ENCODE data around the gene NTN4. TPM values are rescaled to one million over a fixed set of nuclear protein-coding genes. Genes with fewer than 3 reads are reported as not detected.

The NTN4 gene
- total and polyA plus RNA-seq, 7 donors, result 3.7 to 17.4 (median 7.2) TPM

DNA sequence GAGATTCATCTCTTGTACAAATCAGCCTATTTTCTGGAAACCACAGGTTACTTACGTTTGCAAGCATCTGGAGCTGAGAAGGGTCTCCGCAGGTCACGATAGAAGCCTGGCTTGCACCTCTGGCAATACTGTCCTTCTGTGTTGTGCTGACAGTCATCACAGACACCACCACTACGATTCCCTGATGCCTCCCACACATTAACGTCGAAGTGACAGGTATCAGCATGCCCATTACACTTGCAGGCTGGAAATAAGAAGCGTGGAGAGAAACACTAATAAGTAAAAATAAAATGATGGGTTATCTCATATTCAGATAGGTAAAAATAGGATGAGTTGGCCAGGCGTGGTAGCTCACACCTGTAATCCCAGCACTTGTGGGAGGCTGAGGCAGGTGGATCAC lies 80.2 kb downstream of the NTN4 start:
- H3K4me3 ChIP-seq, result no peak overlapping the region
- TF ChIP-seq EP300 (IDR thresholded peaks at IDR 0.05) (no peak), POLR2A (IDR thresholded peaks at IDR 0.05) (no peak), POLR2AphosphoS5 (IDR thresholded peaks at IDR 0.05) (no peak)
- TF ChIP-seq, protein P1, sequence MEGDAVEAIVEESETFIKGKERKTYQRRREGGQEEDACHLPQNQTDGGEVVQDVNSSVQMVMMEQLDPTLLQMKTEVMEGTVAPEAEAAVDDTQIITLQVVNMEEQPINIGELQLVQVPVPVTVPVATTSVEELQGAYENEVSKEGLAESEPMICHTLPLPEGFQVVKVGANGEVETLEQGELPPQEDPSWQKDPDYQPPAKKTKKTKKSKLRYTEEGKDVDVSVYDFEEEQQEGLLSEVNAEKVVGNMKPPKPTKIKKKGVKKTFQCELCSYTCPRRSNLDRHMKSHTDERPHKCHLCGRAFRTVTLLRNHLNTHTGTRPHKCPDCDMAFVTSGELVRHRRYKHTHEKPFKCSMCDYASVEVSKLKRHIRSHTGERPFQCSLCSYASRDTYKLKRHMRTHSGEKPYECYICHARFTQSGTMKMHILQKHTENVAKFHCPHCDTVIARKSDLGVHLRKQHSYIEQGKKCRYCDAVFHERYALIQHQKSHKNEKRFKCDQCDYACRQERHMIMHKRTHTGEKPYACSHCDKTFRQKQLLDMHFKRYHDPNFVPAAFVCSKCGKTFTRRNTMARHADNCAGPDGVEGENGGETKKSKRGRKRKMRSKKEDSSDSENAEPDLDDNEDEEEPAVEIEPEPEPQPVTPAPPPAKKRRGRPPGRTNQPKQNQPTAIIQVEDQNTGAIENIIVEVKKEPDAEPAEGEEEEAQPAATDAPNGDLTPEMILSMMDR (IDR thresholded peaks at IDR 0.05), result no peak
- intact Hi-C loops (cut with DNase I), result no loop called here
- no peaks in the 10 kb centered on the region for H3K27me3 ChIP-seq
- H3K36me3 ChIP-seq, result peaks cover 0 to 10% (median 0%) of the 10 kb centered on the region in 4 donors
- no peaks in the 10 kb centered on the region for H3K9me3 ChIP-seq
- H3K4me1 ChIP-seq, result no peaks in the 10 kb centered on the region
- no peak for DNase-seq
- WGBS, 2 donors, result 93 to 96% methylated on average over 8 of the region's 8 CpGs
- no peak overlapping the region for H3K27ac ChIP-seq

DNA sequence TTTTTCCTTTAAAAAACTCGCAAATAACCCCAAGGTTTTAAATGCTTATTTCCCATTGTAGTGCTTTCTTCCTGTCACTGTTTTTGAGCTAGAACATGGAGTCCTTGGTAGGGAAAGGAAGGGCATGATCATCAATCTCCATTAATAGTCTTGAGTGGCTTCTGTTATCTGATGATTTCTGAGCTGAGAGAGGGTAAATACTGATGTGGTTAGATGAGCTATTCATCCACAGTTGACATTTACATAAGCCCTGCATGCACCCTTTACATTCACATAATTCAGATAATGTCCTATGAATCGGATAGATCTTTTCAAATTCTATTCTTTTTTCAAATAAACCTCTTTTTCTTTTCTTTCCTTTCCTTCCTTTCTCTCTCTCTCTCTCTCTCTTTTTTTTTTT lies 81.4 kb downstream of the NTN4 start:
- DNase-seq, result no peak
- 66 to 80% methylated on average over 2 of the region's 2 CpGs for WGBS, 2 donors
- Histone ChIP-seq H3K36me3 (peaks cover 0 to 10% (median 0%) of the 10 kb centered on the region in 4 donors), H3K4me1 (no peaks in the 10 kb centered on the region), H3K9me3 (no peaks in the 10 kb centered on the region), H3K27ac (no peak overlapping the region), H3K27me3 (no peaks in the 10 kb centered on the region), H3K4me3 (no peak overlapping the region)
- no peak for TF ChIP-seq EP300 (IDR thresholded peaks at IDR 0.05)
- no peak for TF ChIP-seq POLR2AphosphoS5 (IDR thresholded peaks at IDR 0.05)
- no peak for TF ChIP-seq POLR2A (IDR thresholded peaks at IDR 0.05)
- TF ChIP-seq, protein P1 (IDR thresholded peaks at IDR 0.05), result no peak
- intact Hi-C loops (cut with DNase I), result no loop called here

DNA sequence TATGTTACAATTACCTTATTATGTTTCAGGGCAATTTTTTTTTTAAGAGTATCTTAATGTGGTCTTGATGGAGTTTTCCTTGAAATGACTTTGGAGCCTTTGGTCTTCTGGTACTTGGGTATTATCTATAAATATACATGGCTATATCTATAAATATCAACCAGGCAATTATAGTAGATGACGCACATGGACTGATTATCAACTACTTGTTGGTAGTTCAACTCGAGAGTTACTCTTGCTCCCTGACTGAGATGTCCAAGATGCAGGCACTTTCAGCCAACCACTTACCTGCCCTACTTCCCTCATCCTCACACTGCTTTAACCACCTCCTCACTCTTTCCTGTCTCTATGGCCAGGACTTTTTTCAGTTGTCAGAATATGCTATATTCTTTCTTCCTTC lies 85.4 kb downstream of the NTN4 start:
- Histone ChIP-seq H3K4me3 (no peak overlapping the region), H3K4me1 (no peaks in the 10 kb centered on the region), H3K36me3 (peaks cover 0 to 7% (median 0%) of the 10 kb centered on the region in 4 donors), H3K9me3 (no peaks in the 10 kb centered on the region), H3K27ac (no peak overlapping the region), H3K27me3 (no peaks in the 10 kb centered on the region)
- intact Hi-C loops (cut with DNase I), result no loop called here
- no peak for TF ChIP-seq POLR2AphosphoS5 (IDR thresholded peaks at IDR 0.05)
- no peak for TF ChIP-seq POLR2A (IDR thresholded peaks at IDR 0.05)
- TF ChIP-seq, protein P1 (IDR thresholded peaks at IDR 0.05), result no peak
- DNase-seq, result no peak
- 82 to 96% methylated on average over 2 of the region's 2 CpGs for WGBS, 2 donors

DNA sequence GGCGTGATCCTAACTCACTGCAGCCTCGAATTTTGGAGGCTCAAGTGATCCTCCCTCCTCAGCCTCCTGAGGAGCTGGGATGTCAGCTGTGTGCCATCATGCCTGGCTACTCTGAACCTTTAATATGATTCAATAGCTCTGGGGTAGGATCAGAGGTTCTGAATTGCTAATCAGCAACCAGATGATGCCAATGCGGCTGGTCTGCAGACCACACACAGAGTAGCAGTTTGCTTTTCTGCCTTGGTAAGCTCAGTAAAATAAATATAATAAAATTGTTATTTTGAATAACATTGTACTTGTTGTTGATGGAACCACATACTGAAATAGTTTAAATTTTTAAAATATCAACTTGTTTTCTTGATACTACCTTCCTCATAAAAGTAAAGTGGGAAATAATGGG lies 86.6 kb downstream of the NTN4 start:
- Histone ChIP-seq H3K4me1 (no peaks in the 10 kb centered on the region), H3K9me3 (no peaks in the 10 kb centered on the region), H3K4me3 (no peak overlapping the region), H3K27ac (no peak overlapping the region), H3K36me3 (no peaks in the 10 kb centered on the region), H3K27me3 (no peaks in the 10 kb centered on the region)
- intact Hi-C loops (cut with DNase I), result no loop called here
- TF ChIP-seq POLR2A (IDR thresholded peaks at IDR 0.05) (no peak), POLR2AphosphoS5 (IDR thresholded peaks at IDR 0.05) (no peak), EP300 (IDR thresholded peaks at IDR 0.05) (no peak)
- TF ChIP-seq, protein P1 (IDR thresholded peaks at IDR 0.05), result no peak
- no peak for DNase-seq
- WGBS, 2 donors, result 84 to 94% methylated on average over 3 of the region's 3 CpGs

DNA sequence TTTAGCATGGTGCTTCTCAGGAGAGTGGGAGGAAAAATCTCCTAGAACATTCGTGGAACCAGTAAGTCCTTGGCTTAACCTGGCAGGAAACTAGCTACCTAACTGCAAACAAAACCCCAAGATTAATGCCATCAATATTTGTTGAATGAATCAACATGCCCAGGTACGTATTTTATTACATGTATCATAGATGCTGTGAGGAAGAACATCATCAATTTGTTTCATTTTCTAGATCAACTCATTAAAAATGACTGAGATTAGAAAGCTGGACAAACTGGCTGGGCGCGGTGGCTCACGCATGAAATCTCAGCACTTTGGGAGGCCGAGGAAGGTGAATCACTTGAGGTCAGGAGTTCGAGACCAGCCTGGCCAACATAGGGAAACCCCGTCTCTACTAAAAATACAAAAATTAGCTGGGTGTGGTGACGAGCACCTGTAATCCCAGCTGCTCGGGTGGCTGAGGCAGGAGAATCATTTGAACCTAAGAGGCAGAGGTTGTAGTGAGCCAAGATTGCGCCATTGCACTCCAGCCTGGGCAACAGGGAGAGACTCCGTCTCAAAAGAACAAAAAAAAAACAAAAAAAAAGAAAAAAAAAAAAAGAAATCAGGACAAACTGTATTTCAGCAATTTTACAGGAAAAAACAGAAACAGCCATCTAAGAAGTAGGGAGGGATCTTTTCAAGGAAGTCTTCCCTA lies 88.7 kb downstream of the NTN4 start:
- 64 to 74% methylated on average over 12 of the region's 12 CpGs for WGBS, 2 donors
- no peaks in the 10 kb centered on the region for H3K9me3 ChIP-seq
- H3K36me3 ChIP-seq, result no peaks in the 10 kb centered on the region
- intact Hi-C loops (cut with DNase I), result no loop called here
- no peak overlapping the region for H3K27ac ChIP-seq
- no peaks in the 10 kb centered on the region for H3K27me3 ChIP-seq
- no peak for TF ChIP-seq POLR2AphosphoS5 (IDR thresholded peaks at IDR 0.05)
- TF ChIP-seq, protein P1 (IDR thresholded peaks at IDR 0.05), result no peak
- H3K4me3 ChIP-seq, result no peak overlapping the region
- no peak for DNase-seq
- H3K4me1 ChIP-seq, result no peaks in the 10 kb centered on the region
